ENCODE results near the gene FUBP3.

DNA sequence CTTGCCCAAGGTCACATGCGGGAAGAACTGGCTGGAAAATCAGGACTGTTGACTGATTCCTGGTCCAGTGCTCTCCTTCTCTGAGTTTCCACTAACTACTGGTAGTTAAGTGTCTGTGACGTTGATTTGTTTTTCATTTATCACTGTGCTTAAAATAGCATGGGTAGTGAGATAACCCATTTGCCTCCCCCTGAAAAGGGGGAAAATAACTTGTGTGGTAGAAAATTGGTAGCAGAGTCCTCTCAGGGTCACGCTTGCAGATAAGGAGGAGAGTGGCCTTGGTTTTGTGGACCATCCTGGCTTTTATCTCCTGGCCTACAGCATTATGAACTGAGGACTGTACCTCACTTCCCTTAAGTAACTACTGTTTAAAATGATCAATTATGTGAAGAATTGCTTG lies 10.9 kb downstream of the FUBP3 start:
- TF ChIP-seq, protein P1, sequence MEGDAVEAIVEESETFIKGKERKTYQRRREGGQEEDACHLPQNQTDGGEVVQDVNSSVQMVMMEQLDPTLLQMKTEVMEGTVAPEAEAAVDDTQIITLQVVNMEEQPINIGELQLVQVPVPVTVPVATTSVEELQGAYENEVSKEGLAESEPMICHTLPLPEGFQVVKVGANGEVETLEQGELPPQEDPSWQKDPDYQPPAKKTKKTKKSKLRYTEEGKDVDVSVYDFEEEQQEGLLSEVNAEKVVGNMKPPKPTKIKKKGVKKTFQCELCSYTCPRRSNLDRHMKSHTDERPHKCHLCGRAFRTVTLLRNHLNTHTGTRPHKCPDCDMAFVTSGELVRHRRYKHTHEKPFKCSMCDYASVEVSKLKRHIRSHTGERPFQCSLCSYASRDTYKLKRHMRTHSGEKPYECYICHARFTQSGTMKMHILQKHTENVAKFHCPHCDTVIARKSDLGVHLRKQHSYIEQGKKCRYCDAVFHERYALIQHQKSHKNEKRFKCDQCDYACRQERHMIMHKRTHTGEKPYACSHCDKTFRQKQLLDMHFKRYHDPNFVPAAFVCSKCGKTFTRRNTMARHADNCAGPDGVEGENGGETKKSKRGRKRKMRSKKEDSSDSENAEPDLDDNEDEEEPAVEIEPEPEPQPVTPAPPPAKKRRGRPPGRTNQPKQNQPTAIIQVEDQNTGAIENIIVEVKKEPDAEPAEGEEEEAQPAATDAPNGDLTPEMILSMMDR (IDR thresholded peaks at IDR 0.05), result no peak
- TF ChIP-seq POLR2AphosphoS5 (IDR thresholded peaks at IDR 0.05), result no peak
- no peak for TF ChIP-seq POLR2A (IDR thresholded peaks at IDR 0.05)
- no peak for TF ChIP-seq EP300 (IDR thresholded peaks at IDR 0.05)

Measured in stomach (tissue), 4 donors.